ENCODE results near the gene QDPR. TPM values are rescaled to one million over a fixed set of nuclear protein-coding genes. Genes with fewer than 3 reads are reported as not detected.

The QDPR gene
- 10 to 100 TPM; 14.2 to 20.0 TPM for total RNA-seq
- total RNA-seq = 5.2 to 8.3 reads per million in 2 donors

DNA sequence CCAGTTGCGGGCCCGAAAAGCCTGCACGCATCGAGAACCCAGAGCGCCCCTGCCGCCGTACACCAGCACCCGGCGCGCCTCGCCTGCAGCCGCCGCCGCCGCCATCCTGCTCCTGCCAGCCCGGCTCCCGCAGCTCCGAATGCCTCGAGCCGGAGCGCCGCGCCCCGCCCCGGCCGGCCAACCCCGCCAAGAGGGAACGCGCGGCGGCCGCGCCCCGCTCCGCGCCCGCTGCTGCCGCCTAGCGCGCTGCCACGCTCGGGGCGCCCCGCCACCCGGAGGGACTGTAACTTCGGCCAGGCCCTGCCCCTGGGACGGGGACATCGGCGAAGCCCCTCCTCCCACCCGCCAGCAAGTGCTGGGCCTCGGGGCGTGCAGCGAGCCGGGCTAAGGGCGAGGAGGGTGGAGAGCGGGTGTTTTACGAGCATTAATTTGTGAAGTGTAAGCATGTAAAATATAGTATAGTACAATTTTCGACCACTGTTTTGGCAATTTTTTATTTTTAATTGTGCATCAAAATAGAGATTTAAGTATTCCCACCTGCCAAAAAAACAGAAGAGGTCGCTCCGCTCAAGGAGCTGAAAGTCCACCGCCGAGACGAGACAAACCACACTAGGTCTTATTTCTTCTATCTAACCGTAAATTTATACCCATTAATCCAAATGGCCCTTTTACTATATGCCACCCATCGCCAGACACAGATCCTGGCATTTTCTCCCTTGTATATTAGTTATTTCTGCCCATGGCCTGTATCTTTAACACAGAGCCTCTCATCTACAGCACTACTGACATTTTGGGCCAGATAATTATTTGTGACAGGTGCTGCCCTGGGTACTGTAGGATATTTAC, at the start of gene QDPR:
Gene QDPR (minus strand): TSS at position 141 of the 846 bp plus-strand sequence. CDS start 36 bp downstream, at position 105.
- H3K4me3 Mint-ChIP-seq = peak within 1 kb of the TSS; percentile 97
- ATAC-seq (peak; percentile 94), DNase-seq (peak; percentile 59 to 66 (median 64))
- no peaks in the 10 kb centered on the region for H3K9me3 ChIP-seq (ENCODE audit: control insufficient read depth, low read length, poor library complexity, severe bottlenecking)
- peaks cover 17% of the 10 kb centered on the region for H3K4me1 Mint-ChIP-seq
- peaks cover 2% of the 10 kb centered on the region for H3K36me3 Mint-ChIP-seq (ENCODE audit: low read depth)
- H3K27me3 Mint-ChIP-seq = peaks cover 6% of the 10 kb centered on the region
- H3K27ac Mint-ChIP-seq = peak within 1 kb of the TSS; percentile 89

DNA sequence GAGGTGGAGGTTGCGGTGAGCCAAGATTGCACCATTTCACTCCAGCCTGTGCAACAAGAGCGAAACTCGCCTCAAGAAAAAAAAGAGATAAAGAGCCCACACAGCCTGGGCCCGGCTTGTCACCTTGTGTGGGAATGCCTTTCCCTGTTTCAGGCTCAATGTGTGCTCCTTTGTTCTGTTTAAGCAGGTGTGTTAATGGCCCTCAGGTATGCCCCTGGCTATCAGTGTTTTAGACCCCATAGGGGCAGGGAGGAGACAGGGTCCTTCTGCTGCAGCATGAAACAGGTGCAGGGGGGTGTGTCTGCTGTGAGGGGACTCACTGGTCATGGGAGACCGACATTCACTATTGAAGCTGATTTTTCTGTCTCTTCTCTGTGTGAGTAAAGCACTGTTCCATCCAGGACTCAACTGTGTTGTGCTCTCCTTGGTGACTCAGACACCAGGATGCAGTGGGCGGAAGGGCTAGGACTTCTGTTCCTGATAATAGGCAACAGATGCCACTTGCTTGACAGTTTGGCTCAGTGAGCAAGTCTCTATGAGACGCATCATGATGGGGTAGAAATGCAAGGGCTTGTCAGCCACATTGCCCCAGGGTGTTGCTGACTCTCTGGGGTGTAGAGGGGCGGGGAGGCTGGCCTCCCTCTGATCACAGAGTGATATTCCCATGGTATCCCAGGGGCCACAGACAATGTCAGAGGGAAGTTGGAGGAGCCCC, 49.5 kb upstream of the QDPR start:
- H3K9me3 ChIP-seq (ENCODE audit: control insufficient read depth, low read length, poor library complexity, severe bottlenecking) = no peaks in the 10 kb centered on the region
- Mint-ChIP-seq H3K4me1 (no peaks in the 10 kb centered on the region), H3K27me3 (peaks cover 4% of the 10 kb centered on the region), H3K27ac (no peak overlapping the region), H3K4me3 (no peak overlapping the region), H3K36me3 (ENCODE audit: low read depth) (no peaks in the 10 kb centered on the region)
- DNase-seq = no peak
- ATAC-seq = no peak

DNA sequence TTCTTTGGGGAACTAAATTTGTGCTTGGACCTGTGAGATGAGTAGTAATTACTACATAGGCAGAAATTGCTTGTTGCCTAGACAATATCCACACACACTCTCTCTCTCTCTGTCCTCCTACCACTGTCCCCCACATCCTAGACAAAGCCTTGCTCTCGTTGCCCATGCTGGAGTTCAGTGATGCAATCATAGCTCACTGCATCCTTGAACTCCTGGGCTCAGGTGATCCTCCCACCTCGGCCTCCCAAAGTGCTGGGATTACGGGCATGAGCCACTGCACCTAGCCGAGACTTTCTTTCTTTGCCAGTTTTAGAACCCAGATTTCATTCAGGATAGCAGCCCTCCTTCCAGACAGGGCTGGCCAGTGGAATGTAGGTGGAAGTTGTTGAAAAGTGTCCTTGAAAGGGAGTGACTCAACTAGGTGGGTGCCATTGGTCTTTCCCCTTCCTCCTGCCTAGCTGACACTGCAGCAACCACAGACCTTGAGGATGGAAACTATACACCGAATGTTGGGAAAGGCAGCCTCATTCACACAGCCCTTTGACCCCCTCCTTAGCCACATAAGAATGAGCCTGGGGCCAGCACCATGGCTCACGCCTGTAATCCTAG, 48.3 kb upstream of the QDPR start:
- no peak overlapping the region for H3K27ac Mint-ChIP-seq
- peaks cover under 1% of the 10 kb centered on the region for H3K4me1 Mint-ChIP-seq

DNA sequence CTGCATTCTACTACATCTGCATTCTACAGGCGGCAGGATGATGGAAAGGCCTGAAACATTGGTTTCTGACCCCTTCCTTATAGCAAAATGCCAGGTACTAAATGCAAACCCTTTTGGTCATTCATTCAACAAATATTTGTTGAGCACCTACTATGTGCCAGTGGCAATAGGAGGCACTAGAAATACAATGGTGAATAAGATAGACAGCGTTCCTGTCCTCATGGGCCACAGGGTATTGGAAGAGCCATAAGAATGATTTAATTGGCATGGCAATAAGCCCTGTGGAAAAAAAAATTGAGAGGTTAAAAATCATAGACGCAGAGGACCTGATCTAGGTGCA, 47.8 kb upstream of the QDPR start:
- Mint-ChIP-seq H3K4me1 (peaks cover 6% of the 10 kb centered on the region), H3K36me3 (ENCODE audit: low read depth) (peaks cover 4% of the 10 kb centered on the region), H3K27me3 (peaks cover 20% of the 10 kb centered on the region), H3K4me3 (no peak overlapping the region), H3K27ac (no peak overlapping the region)
- DNase-seq (no peak), ATAC-seq (no peak)
- H3K9me3 ChIP-seq (ENCODE audit: control insufficient read depth, low read length, poor library complexity, severe bottlenecking) = no peaks in the 10 kb centered on the region

More for the DNA sequence above, 48.3 kb upstream of the QDPR start:
- DNase-seq (no peak), ATAC-seq (no peak)
- no peaks in the 10 kb centered on the region for H3K9me3 ChIP-seq (ENCODE audit: control insufficient read depth, low read length, poor library complexity, severe bottlenecking)
- Mint-ChIP-seq H3K36me3 (ENCODE audit: low read depth) (no peaks in the 10 kb centered on the region), H3K4me3 (no peak overlapping the region), H3K27me3 (peaks cover 16% of the 10 kb centered on the region)

DNA sequence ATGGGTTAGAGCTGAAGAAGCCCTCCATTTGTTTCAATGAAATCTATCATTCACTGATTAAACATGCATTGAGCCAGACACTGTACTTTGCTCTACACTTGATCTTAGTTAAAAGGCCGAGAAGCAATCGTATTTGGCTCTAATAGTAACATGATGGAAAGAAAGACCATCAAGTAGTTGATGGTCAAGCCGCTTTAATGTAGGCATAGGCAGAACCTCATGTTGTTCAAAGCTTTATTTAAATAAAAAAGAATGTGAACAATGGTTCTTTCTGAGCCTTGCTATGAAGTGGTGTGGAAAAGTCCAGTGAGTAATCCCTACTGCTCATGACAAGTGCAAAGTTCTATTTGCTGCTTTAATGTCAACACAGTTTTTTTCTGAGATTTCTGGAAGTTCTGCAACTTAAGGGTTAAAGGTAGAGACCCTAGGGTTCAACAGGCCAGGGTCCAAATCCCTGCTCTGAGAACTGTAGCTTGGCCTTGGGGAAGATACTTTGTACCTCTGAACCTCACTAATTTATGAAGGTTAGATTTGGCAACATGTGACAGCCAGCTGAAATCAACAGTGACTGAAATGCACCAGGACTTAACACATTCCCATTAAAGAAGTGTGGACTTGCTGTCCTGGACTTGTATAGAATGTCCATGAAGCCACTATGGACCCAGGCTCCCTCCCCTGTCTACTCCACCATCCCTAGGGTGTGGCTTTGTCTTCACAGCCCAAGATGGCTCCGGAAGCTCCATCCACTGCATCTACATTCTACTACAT, 47.2 kb upstream of the QDPR start:
- H3K36me3 Mint-ChIP-seq (ENCODE audit: low read depth) = peaks cover 5% of the 10 kb centered on the region
- peaks cover 22% of the 10 kb centered on the region for H3K27me3 Mint-ChIP-seq
- no peak overlapping the region for H3K4me3 Mint-ChIP-seq
- ATAC-seq = no peak
- H3K27ac Mint-ChIP-seq = no peak overlapping the region
- H3K9me3 ChIP-seq (ENCODE audit: control insufficient read depth, low read length, poor library complexity, severe bottlenecking) = no peaks in the 10 kb centered on the region
- DNase-seq = no peak
- H3K4me1 Mint-ChIP-seq = peaks cover 8% of the 10 kb centered on the region

DNA sequence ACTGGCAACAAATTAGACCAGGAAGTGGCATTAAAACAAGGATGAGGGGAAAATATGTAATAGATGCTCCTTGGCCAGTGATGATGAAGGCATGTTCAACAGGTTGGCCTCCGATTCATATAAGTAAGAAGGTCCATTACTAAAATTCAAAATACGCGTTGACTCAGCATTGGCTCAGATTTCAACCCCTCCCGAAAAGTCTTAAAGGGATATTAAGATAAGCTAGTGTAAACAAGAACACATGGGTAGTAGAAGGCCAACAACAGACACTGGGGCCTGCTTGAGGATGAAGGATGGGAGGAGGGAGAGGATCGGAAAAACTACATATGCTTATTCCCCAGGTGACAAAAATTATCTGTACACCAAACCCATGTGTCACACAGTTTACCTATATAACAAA, 46.0 kb upstream of the QDPR start:
- Mint-ChIP-seq H3K27ac (no peak overlapping the region), H3K4me3 (no peak overlapping the region), H3K4me1 (peaks cover 8% of the 10 kb centered on the region), H3K36me3 (ENCODE audit: low read depth) (peaks cover 5% of the 10 kb centered on the region), H3K27me3 (peaks cover 22% of the 10 kb centered on the region)
- ATAC-seq = no peak
- DNase-seq = no peak
- H3K9me3 ChIP-seq (ENCODE audit: control insufficient read depth, low read length, poor library complexity, severe bottlenecking) = no peaks in the 10 kb centered on the region

DNA sequence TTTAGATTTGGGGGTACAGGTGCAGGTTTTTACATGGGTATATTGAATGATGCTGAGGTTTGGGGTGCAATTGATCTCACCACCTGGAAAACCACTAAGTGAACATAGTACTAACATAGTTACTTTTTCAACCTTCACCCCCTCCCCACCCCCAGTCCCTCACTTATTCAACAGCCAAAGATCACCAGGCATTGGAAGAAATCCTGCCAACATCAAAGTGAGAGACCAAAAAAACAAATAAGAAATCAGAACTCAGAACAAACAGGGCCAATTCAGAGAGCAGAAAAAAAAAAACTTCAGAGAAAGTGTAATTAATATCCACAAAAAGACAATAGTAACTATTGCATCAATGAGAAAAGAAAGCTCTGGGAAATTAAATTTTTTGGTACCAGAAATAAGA, 44.6 kb upstream of the QDPR start:
- ATAC-seq (no peak), DNase-seq (no peak)
- Mint-ChIP-seq H3K27me3 (peaks cover 29% of the 10 kb centered on the region), H3K36me3 (ENCODE audit: low read depth) (peaks cover 5% of the 10 kb centered on the region), H3K4me1 (peaks cover 8% of the 10 kb centered on the region), H3K4me3 (no peak overlapping the region), H3K27ac (no peak overlapping the region)
- no peaks in the 10 kb centered on the region for H3K9me3 ChIP-seq (ENCODE audit: control insufficient read depth, low read length, poor library complexity, severe bottlenecking)

GRCh38 chr4:17554568-17554967, 42.7 kb upstream of the QDPR start:
- peaks cover 29% of the 10 kb centered on the region for H3K27me3 Mint-ChIP-seq
- ATAC-seq (no peak), DNase-seq (no peak)
- peaks cover 8% of the 10 kb centered on the region for H3K4me1 Mint-ChIP-seq
- H3K36me3 Mint-ChIP-seq (ENCODE audit: low read depth) = peaks cover 5% of the 10 kb centered on the region
- no peak overlapping the region for H3K27ac Mint-ChIP-seq
- H3K4me3 Mint-ChIP-seq = no peak overlapping the region
- H3K9me3 ChIP-seq (ENCODE audit: control insufficient read depth, low read length, poor library complexity, severe bottlenecking) = no peaks in the 10 kb centered on the region

GRCh38 chr4:17552427-17552826, 40.5 kb upstream of the QDPR start:
- H3K27ac Mint-ChIP-seq = no peak overlapping the region
- no peak for DNase-seq

GRCh38 chr4:17550549-17550948, 38.7 kb upstream of the QDPR start:
- H3K4me3 Mint-ChIP-seq = no peak overlapping the region
- no peaks in the 10 kb centered on the region for H3K9me3 ChIP-seq (ENCODE audit: control insufficient read depth, low read length, poor library complexity, severe bottlenecking)
- H3K27ac Mint-ChIP-seq = no peak overlapping the region
- ATAC-seq (no peak), DNase-seq (no peak)
- H3K27me3 Mint-ChIP-seq = peaks cover 17% of the 10 kb centered on the region
- peaks cover 7% of the 10 kb centered on the region for H3K36me3 Mint-ChIP-seq (ENCODE audit: low read depth)
- peaks cover 8% of the 10 kb centered on the region for H3K4me1 Mint-ChIP-seq

More at GRCh38 chr4:17552427-17552826, 40.5 kb upstream of the QDPR start:
- Mint-ChIP-seq H3K4me1 (peaks cover 8% of the 10 kb centered on the region), H3K27me3 (peaks cover 29% of the 10 kb centered on the region), H3K4me3 (no peak overlapping the region), H3K36me3 (ENCODE audit: low read depth) (peaks cover 7% of the 10 kb centered on the region)
- ATAC-seq = no peak
- H3K9me3 ChIP-seq (ENCODE audit: control insufficient read depth, low read length, poor library complexity, severe bottlenecking) = no peaks in the 10 kb centered on the region

- Mint-ChIP-seq H3K36me3 (ENCODE audit: low read depth) (peaks cover 4% of the 10 kb centered on the region), H3K27ac (no peak overlapping the region), H3K27me3 (peaks cover 19% of the 10 kb centered on the region), H3K4me3 (no peak overlapping the region), H3K4me1 (peaks cover 3% of the 10 kb centered on the region)
- ATAC-seq (no peak), DNase-seq (no peak)
- no peaks in the 10 kb centered on the region for H3K9me3 ChIP-seq (ENCODE audit: control insufficient read depth, low read length, poor library complexity, severe bottlenecking)
Observed at GRCh38 chr4:17546678-17547077, 34.8 kb upstream of the QDPR start.

DNA sequence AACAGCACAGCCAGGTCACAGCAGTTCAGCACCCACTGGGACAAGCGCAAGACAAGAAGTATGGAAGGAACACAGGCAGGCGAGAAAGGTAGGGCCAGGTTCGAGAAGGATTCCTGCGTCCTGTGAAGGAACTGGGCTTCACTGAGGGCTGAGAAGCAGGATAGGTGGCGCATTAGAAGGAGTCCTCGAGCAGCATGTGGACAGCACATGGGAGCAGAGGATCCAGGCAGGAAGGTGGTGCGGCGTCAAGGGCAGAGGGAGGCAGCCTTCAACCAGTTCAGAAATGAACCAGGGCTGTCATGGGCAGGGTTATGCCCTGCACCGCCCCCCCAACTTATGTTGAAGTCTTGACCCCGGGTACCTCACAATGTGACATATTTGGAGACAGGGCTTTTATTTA, 34.3 kb upstream of the QDPR start:
- ATAC-seq (no peak), DNase-seq (no peak)
- Mint-ChIP-seq H3K4me1 (peaks cover 3% of the 10 kb centered on the region), H3K4me3 (no peak overlapping the region), H3K36me3 (ENCODE audit: low read depth) (peaks cover 4% of the 10 kb centered on the region), H3K27me3 (peaks cover 22% of the 10 kb centered on the region), H3K27ac (no peak overlapping the region)
- H3K9me3 ChIP-seq (ENCODE audit: control insufficient read depth, low read length, poor library complexity, severe bottlenecking) = no peaks in the 10 kb centered on the region
